ENCODE results near the gene NCOA5.
A peak's percentile ranks its signal among the peaks of the same experiment; 100 is the strongest.

Gene NCOA5

GRCh38 chr20:46120136-46120535, 30.4 kb upstream of the NCOA5 start:
- Histone ChIP-seq H3K27me3 (ENCODE audit: control insufficient read depth, insufficient read depth, low read length) (no peaks in the 10 kb centered on the region), H3K27ac (peak overlapping the region; percentile 92), H2AFZ (no peak overlapping the region), H3K9ac (no peak overlapping the region), H3K4me3 (ENCODE audit: low read depth, low read length) (no peak overlapping the region), H3K9me3 (ENCODE audit: control insufficient read depth, low read length) (no peaks in the 10 kb centered on the region), H3K79me2 (peaks cover 7% of the 10 kb centered on the region), H3K4me1 (peaks cover 39% of the 10 kb centered on the region), H3K4me2 (ENCODE audit: low read length) (peak overlapping the region; percentile 96), H3K36me3 (ENCODE audit: control insufficient read depth, insufficient read depth, low read length) (no peaks in the 10 kb centered on the region)
- TF ChIP-seq CTCF (IDR thresholded peaks at IDR 0.05): no peak

GRCh38 chr20:46119547-46119946, 29.8 kb upstream of the NCOA5 start:
- H2AFZ ChIP-seq: no peak overlapping the region
- peaks cover 5% of the 10 kb centered on the region for H3K79me2 ChIP-seq
- H3K9me3 ChIP-seq (ENCODE audit: control insufficient read depth, low read length): no peaks in the 10 kb centered on the region
- peaks cover 39% of the 10 kb centered on the region for H3K4me1 ChIP-seq
- TF ChIP-seq CTCF (IDR thresholded peaks at IDR 0.05): no peak
- peak overlapping the region; percentile 96 for H3K4me2 ChIP-seq (ENCODE audit: low read length)
- H3K9ac ChIP-seq: no peak overlapping the region
- no peaks in the 10 kb centered on the region for H3K36me3 ChIP-seq (ENCODE audit: control insufficient read depth, insufficient read depth, low read length)
- peak overlapping the region; percentile 72 for H3K4me3 ChIP-seq (ENCODE audit: low read depth, low read length)
- peak overlapping the region; percentile 92 for H3K27ac ChIP-seq
- H3K27me3 ChIP-seq (ENCODE audit: control insufficient read depth, insufficient read depth, low read length): no peaks in the 10 kb centered on the region

- H3K4me1 ChIP-seq: peaks cover 39% of the 10 kb centered on the region
- H3K79me2 ChIP-seq: peaks cover 5% of the 10 kb centered on the region
- peak overlapping the region; percentile 92 for H3K27ac ChIP-seq
- no peak for TF ChIP-seq CTCF (IDR thresholded peaks at IDR 0.05)
- peak overlapping the region; percentile 74 for H3K9ac ChIP-seq
- H3K4me2 ChIP-seq (ENCODE audit: low read length): peak overlapping the region; percentile 96
- H3K27me3 ChIP-seq (ENCODE audit: control insufficient read depth, insufficient read depth, low read length): no peaks in the 10 kb centered on the region
- H2AFZ ChIP-seq: peak overlapping the region; percentile 95
- peak overlapping the region; percentile 72 for H3K4me3 ChIP-seq (ENCODE audit: low read depth, low read length)
- no peaks in the 10 kb centered on the region for H3K36me3 ChIP-seq (ENCODE audit: control insufficient read depth, insufficient read depth, low read length)
- H3K9me3 ChIP-seq (ENCODE audit: control insufficient read depth, low read length): no peaks in the 10 kb centered on the region
Measured at GRCh38 chr20:46119028-46119546, 29.3 kb upstream of the NCOA5 start.

GRCh38 chr20:46118481-46119020, 28.8 kb upstream of the NCOA5 start:
- TF ChIP-seq CTCF (IDR thresholded peaks at IDR 0.05): no peak
- Histone ChIP-seq H3K79me2 (peaks cover 5% of the 10 kb centered on the region), H3K9me3 (ENCODE audit: control insufficient read depth, low read length) (no peaks in the 10 kb centered on the region), H3K27ac (peak overlapping the region; percentile 92), H3K9ac (peak overlapping the region; percentile 74), H3K27me3 (ENCODE audit: control insufficient read depth, insufficient read depth, low read length) (no peaks in the 10 kb centered on the region), H2AFZ (peak overlapping the region; percentile 95), H3K4me3 (ENCODE audit: low read depth, low read length) (peak overlapping the region; percentile 72), H3K4me2 (ENCODE audit: low read length) (peak overlapping the region; percentile 96), H3K4me1 (peaks cover 39% of the 10 kb centered on the region), H3K36me3 (ENCODE audit: control insufficient read depth, insufficient read depth, low read length) (no peaks in the 10 kb centered on the region)

Data from parathyroid adenoma (tissue), 2 donors.